ENCODE results near the gene PSMC4. TPM values are rescaled to one million over a fixed set of nuclear protein-coding genes. Genes with fewer than 3 reads are reported as not detected.

PSMC4 gene
- total RNA-seq, 4 donors from 2014 or later: 46.4 to 83.4 (median 77.5) TPM

DNA sequence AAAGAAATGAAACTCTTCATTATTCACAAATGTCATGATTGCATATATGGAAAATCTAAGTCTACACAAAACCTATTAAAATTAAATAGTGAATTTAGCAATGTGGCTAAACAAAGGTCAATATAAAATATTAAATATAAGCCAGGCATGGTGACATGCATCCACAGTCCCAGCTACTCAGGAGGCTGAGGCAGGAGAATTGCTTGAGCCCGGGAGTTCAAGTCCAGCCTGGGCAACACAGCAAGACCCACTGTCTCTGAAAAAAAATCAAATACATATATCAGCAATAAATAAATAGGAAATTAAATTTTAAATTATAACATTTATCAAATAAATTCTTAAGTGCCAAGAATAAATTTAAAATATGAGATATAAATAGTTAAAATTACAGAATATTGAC is 11.9 kb downstream of the PSMC4 start:
- peaks cover 21 to 27% of the 10 kb centered on the region in 2 donors for H3K9me3 ChIP-seq
- in situ Hi-C loops (cut with MboI; ENCODE audit: low pct_ligation_motif_present in 1 of 4, low pct_unique_long_range_greater_than_20kb in 1 of 4, low sequenced_read_pairs in 3 of 4): no loop called here
- no peaks in the 10 kb centered on the region for H3K4me1 ChIP-seq
- no peaks in the 10 kb centered on the region for H3K27me3 ChIP-seq
- 100% methylated on average over 1 of the region's 1 CpG for WGBS, 2 donors (ENCODE audit: low coverage in 1 of 2)
- no peak overlapping the region for H3K27ac ChIP-seq
- intact Hi-C loops (cut with DNase I; ENCODE audit: low total_unique reads): no loop called here
- TF ChIP-seq EP300 (IDR thresholded peaks at IDR 0.05; ENCODE audit: low read depth): no peak
- no peak for TF ChIP-seq POLR2AphosphoS5 (IDR thresholded peaks at IDR 0.05)
- TF ChIP-seq, protein P1, sequence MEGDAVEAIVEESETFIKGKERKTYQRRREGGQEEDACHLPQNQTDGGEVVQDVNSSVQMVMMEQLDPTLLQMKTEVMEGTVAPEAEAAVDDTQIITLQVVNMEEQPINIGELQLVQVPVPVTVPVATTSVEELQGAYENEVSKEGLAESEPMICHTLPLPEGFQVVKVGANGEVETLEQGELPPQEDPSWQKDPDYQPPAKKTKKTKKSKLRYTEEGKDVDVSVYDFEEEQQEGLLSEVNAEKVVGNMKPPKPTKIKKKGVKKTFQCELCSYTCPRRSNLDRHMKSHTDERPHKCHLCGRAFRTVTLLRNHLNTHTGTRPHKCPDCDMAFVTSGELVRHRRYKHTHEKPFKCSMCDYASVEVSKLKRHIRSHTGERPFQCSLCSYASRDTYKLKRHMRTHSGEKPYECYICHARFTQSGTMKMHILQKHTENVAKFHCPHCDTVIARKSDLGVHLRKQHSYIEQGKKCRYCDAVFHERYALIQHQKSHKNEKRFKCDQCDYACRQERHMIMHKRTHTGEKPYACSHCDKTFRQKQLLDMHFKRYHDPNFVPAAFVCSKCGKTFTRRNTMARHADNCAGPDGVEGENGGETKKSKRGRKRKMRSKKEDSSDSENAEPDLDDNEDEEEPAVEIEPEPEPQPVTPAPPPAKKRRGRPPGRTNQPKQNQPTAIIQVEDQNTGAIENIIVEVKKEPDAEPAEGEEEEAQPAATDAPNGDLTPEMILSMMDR (IDR thresholded peaks at IDR 0.05): no peak
- no peak for TF ChIP-seq POLR2A (IDR thresholded peaks at IDR 0.05)
- H3K4me3 ChIP-seq: no peak overlapping the region
- H3K36me3 ChIP-seq: peaks cover 0 to 46% (median 12%) of the 10 kb centered on the region in 4 donors
- no peak for DNase-seq

DNA sequence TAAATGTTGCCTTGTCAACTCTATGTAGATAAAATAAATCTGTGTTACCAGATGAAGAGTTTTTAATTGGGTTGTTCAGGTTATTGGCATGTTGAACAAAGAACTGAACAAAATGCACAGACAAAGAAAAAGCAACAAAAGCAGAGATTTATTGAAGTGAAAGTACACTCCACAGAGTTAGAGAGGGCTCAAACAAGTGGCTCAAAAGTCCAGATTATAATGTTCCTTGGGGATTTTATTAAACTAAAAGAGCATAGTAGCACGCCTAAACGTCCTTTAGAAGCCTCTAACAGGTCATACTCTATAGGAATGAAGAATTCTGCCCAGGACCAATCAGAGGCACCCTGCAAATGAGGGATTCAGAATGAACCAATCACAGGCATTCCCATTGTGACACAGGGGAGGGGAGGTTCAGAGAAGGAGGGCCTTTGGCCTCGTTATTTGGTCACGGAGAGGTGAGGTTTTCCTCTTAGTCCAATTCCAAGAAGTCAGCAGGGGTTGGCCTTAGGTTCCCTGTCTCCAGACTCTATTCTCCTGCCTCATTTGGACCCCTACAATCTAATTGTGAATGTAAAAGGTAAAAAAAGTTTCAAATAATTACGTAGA is 12.8 kb downstream of the PSMC4 start:
- no peak for TF ChIP-seq POLR2AphosphoS5 (IDR thresholded peaks at IDR 0.05)
- TF ChIP-seq EP300 (IDR thresholded peaks at IDR 0.05; ENCODE audit: low read depth): no peak
- no peak for TF ChIP-seq POLR2A (IDR thresholded peaks at IDR 0.05)
- TF ChIP-seq, protein P1 (IDR thresholded peaks at IDR 0.05): no peak
- H3K4me1 ChIP-seq: no peaks in the 10 kb centered on the region
- H3K4me3 ChIP-seq: no peak overlapping the region
- in situ Hi-C loops (cut with MboI; ENCODE audit: low pct_ligation_motif_present in 1 of 4, low pct_unique_long_range_greater_than_20kb in 1 of 4, low sequenced_read_pairs in 3 of 4) (no loop called here), intact Hi-C loops (cut with DNase I; ENCODE audit: low total_unique reads) (no loop called here)
- no peak overlapping the region for H3K27ac ChIP-seq
- DNase-seq: no peak
- WGBS, 2 donors (ENCODE audit: low coverage in 1 of 2): 79 to 97% methylated on average over 4 to 5 of the region's 5 CpGs
- peaks cover 21 to 27% of the 10 kb centered on the region in 2 donors for H3K9me3 ChIP-seq
- peaks cover 0 to 41% (median 11%) of the 10 kb centered on the region in 4 donors for H3K36me3 ChIP-seq
- no peaks in the 10 kb centered on the region for H3K27me3 ChIP-seq

DNA sequence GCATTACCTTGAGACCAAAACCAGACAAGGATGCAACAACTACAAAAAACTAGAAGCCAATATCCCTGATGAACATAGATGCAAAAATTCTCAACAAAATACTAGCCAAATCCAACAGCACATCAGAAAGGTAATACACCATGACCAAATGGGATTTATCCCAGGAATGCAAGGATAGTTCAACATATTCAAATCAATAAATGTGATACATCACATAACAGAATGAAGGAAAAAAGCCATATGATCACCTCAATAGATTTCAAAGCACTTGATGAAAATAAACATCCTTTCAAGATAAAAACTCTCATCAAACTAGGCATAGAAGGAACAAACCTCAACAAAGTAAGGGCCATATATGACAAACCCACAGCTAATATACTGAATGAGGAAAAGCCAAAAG is 15.7 kb downstream of the PSMC4 start:
- no peak for DNase-seq
- in situ Hi-C loops (cut with MboI; ENCODE audit: low pct_ligation_motif_present in 1 of 4, low pct_unique_long_range_greater_than_20kb in 1 of 4, low sequenced_read_pairs in 3 of 4) (no loop called here), intact Hi-C loops (cut with DNase I; ENCODE audit: low total_unique reads) (no loop called here)
- Histone ChIP-seq H3K4me3 (no peak overlapping the region), H3K27me3 (no peaks in the 10 kb centered on the region), H3K9me3 (peaks cover 21 to 27% of the 10 kb centered on the region in 2 donors), H3K27ac (no peak overlapping the region), H3K4me1 (no peaks in the 10 kb centered on the region), H3K36me3 (peaks cover 0 to 17% (median 5%) of the 10 kb centered on the region in 4 donors)
- TF ChIP-seq POLR2A (IDR thresholded peaks at IDR 0.05) (no peak), POLR2AphosphoS5 (IDR thresholded peaks at IDR 0.05) (no peak), EP300 (IDR thresholded peaks at IDR 0.05; ENCODE audit: low read depth) (no peak)
- TF ChIP-seq, protein P1 (IDR thresholded peaks at IDR 0.05): no peak

DNA sequence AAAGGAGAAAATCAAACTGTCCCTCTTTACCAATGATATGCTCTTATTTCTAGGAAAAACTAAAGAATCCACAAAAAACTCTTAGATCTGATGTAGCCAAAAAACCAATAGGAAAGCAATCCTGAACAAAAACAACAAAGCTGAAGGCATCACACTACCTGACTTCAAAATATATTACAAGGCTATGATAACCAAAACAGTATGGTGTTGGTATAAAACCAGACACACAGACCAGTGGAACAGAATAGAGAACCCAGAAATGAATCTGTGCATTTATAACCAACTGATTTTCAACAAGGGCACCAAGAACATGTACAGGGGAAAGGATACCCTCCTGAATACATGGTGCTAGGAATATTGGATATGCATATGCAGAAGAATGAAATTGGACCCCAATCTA is 16.2 kb downstream of the PSMC4 start:
- TF ChIP-seq, protein P1 (IDR thresholded peaks at IDR 0.05): no peak
- TF ChIP-seq POLR2A (IDR thresholded peaks at IDR 0.05) (no peak), POLR2AphosphoS5 (IDR thresholded peaks at IDR 0.05) (no peak), EP300 (IDR thresholded peaks at IDR 0.05; ENCODE audit: low read depth) (no peak)
- in situ Hi-C loops (cut with MboI; ENCODE audit: low pct_ligation_motif_present in 1 of 4, low pct_unique_long_range_greater_than_20kb in 1 of 4, low sequenced_read_pairs in 3 of 4) (no loop called here), intact Hi-C loops (cut with DNase I; ENCODE audit: low total_unique reads) (no loop called here)
- H3K4me3 ChIP-seq: no peak overlapping the region
- H3K27ac ChIP-seq: no peak overlapping the region
- no peak for DNase-seq
- no peaks in the 10 kb centered on the region for H3K27me3 ChIP-seq
- H3K36me3 ChIP-seq: peaks cover 0 to 14% (median 5%) of the 10 kb centered on the region in 4 donors
- no peaks in the 10 kb centered on the region for H3K4me1 ChIP-seq
- peaks cover 21 to 27% of the 10 kb centered on the region in 2 donors for H3K9me3 ChIP-seq
